GM18873 (cell line): ENCODE data around the gene DCTN4.

Experiments used
- ATAC-seq: cut with Tn5 transposase; IDR thresholded peaks from one replicate; pipeline ENCODE4 v1.9.1; 2021; ENCODE audit warnings: mild to moderate bottlenecking, moderate library complexity, moderate number of reproducible peaks; ENCODE audit not compliant: unreplicated experiment, low FRiP score

Gene DCTN4

GRCh38 chr5:150672237-150672883 lies 86.5 kb downstream of the DCTN4 start:
- no peak for ATAC-seq

- no peak for ATAC-seq
Measured at GRCh38 chr5:150671509-150672236, 87.1 kb downstream of the DCTN4 start.

- no peak for ATAC-seq
Measured at GRCh38 chr5:150670948-150671310, 87.9 kb downstream of the DCTN4 start.

- ATAC-seq: no peak
Measured at GRCh38 chr5:150670275-150670947, 88.4 kb downstream of the DCTN4 start.

- no peak for ATAC-seq
Measured at GRCh38 chr5:150665044-150665443, 93.8 kb downstream of the DCTN4 start.

- ATAC-seq: no peak
Measured at GRCh38 chr5:150663936-150664335, 94.9 kb downstream of the DCTN4 start.

GRCh38 chr5:150662731-150663516 lies 95.9 kb downstream of the DCTN4 start:
- ATAC-seq: no peak

- ATAC-seq: no peak
Measured at GRCh38 chr5:150661821-150662596, 96.8 kb downstream of the DCTN4 start.

GRCh38 chr5:150661086-150661485 lies 97.7 kb downstream of the DCTN4 start, which contains the start of gene MYOZ3:
Gene MYOZ3, plus strand, starts transcription at chr5:150661251. Its CDS starts 1,691 bp downstream, at chr5:150662942.
- ATAC-seq: no peak

- ATAC-seq: no peak
Measured at GRCh38 chr5:150660108-150660831, 98.5 kb downstream of the DCTN4 start.

- ATAC-seq: no peak
Measured at GRCh38 chr5:150659360-150660107, 99.3 kb downstream of the DCTN4 start.

- ATAC-seq: no peak
Measured at GRCh38 chr5:150658699-150659265, 100.0 kb downstream of the DCTN4 start.
